ENCODE data around the gene PALLD. TPM values are rescaled to one million over a fixed set of nuclear protein-coding genes. Genes with fewer than 3 reads are reported as not detected.

Gene PALLD
- total RNA-seq, 1 donor from 2014 or later = 8.1 TPM

- DNase-seq (ENCODE audit: low read depth in 2 of 2) = no peak
Observed at GRCh38 chr4:168844353-168845049, 347.6 kb downstream of the PALLD start.

DNA sequence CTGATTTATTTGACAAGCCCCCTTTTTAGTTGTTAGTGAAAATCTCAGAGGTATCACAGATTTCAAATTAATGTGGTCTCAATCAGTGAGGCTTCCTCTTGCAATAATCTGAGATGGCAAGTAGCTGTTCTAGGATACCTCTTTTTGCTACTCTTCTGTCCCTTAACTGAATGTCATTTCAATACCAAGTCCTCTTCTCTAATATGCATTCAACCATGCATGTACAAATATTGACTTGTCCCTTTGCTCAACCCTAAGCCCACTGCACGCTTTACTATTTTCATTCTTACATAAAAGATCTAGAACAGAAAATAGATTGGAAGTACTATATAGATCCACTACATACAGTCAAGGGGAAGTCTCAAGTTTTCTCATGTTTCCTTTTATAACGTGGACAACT lies 349.0 kb downstream of the PALLD start:
- no peak for DNase-seq (ENCODE audit: low read depth in 2 of 2)

GRCh38 chr4:168846414-168846813 lies 349.6 kb downstream of the PALLD start:
- no peak for DNase-seq (ENCODE audit: low read depth in 2 of 2)

DNA sequence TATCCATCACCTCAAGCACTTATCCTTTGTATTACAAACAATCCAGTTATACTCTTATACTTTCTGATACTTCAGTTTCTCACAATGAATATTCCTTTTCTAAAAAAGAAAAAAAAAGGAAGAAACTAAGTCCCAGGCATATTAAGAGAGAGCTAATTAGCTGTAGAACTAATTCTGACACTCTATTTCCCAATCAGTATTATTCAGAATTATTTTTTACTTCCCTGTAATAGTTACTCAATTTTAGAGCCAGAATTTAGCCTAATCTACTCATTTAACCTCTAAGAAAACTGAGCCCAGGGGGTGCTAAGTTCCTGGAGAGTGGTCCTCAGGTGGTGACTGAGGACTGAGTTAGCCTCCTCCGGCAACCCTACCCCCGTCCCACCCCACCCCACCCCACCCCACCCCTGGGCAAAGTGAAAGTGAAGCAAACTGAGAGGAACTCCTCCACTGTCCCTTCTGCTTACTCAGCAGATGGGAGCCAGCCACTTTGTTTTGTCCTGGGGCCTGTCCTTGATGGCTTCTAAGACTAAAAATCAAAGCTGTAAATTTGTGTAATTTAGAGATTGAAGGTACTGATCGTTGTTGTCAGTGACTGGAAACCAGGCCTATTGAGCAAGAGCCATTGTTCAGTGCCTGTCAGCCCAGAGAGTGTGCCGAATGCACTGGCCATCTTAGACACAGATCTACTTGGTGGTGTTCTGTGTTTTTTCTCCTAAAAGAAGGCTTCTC lies 351.1 kb downstream of the PALLD start:
- peak; percentile 21 to 35 for DNase-seq (ENCODE audit: low read depth in 2 of 2)

DNA sequence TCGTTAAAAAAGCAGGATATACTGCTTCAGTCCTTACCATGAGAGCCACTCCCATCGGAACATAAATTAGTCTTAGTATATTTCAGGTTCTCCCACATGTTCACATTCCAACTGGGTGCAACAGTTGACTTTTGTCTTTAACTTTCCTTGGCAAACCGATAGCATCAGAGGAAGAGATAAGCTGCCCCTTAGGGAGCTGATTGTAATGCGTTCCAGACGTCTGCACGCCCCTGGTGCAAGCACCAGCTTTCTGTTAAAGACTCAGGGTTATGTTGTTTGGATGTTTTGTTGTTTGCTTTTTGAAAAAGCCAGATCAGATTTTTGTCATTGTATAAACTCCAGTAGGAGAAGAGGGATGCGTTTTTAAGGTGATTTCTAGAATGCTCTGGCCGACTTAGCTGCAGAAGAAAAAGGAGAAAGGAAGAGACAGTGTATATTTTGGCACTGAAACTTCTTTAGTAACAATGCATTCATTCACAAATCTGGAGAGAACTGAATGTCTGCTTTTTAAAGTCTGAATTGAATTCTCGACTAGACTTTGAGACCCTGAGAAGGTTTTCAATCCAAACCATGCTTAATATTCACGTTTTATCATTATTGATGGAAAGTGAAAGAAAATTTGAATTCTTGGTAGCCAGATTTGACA lies 352.3 kb downstream of the PALLD start:
- peak in 1 of 2 donors; percentile 29 for DNase-seq (ENCODE audit: low read depth in 2 of 2)

DNA sequence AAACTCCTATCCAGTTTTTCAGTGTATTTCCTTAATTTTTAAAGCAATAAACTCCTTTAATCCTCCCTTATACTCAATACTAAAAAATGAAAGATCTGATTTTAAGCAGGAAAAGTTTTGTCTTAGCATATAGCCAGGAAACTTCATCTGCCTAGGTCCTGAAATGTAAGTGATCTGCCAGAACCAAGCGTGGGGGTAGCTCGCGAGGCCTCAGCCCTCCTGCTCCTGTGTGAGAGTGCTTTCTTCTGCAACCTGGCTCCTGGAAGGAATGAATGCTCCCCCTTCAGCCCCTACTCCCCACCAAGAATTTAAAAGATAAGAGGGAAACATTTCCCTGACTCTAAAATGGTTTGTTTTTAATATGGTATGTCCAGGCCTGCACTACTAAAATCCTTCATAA lies 353.1 kb downstream of the PALLD start:
- no peak for DNase-seq (ENCODE audit: low read depth in 2 of 2)

DNA sequence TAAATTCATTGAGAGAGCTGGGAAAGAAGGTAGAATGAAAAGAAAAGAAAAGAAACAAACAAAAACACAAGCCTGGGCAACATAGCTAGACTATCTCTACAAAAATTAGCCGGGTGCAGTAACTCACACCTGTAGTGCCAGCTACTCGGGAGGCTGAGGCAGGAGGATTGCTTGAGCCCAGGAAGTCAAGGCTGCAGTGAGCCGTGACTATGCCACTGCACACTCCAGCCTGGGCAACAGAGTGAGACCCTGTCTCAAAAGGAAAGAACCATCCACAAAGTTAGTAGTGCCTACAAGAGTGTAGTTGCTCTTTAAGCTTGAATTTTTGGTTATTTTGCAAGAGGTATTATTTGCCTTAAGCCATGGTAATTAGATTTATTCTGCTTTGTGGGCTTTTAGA lies 355.5 kb downstream of the PALLD start:
- DNase-seq (ENCODE audit: low read depth in 2 of 2) = no peak

GRCh38 chr4:168852933-168853713 lies 356.3 kb downstream of the PALLD start:
- DNase-seq (ENCODE audit: low read depth in 2 of 2) = no peak

GRCh38 chr4:168853770-168854169 lies 356.9 kb downstream of the PALLD start:
- no peak for DNase-seq (ENCODE audit: low read depth in 2 of 2)

GRCh38 chr4:168854350-168854921 lies 357.6 kb downstream of the PALLD start:
- peak in 1 of 2 donors; percentile 43 for DNase-seq (ENCODE audit: low read depth in 2 of 2)

GRCh38 chr4:168856312-168856711 lies 359.5 kb downstream of the PALLD start:
- DNase-seq (ENCODE audit: low read depth in 2 of 2) = peak in 1 of 2 donors; percentile 65

- no peak for DNase-seq (ENCODE audit: low read depth in 2 of 2)
Observed at GRCh38 chr4:168857009-168857408, 360.2 kb downstream of the PALLD start.

GRCh38 chr4:168857546-168858314 lies 360.9 kb downstream of the PALLD start:
- DNase-seq (ENCODE audit: low read depth in 2 of 2) = peak; percentile 49 to 56

GRCh38 chr4:168859100-168859499 lies 362.2 kb downstream of the PALLD start:
- no peak for DNase-seq (ENCODE audit: low read depth in 2 of 2)

DNA sequence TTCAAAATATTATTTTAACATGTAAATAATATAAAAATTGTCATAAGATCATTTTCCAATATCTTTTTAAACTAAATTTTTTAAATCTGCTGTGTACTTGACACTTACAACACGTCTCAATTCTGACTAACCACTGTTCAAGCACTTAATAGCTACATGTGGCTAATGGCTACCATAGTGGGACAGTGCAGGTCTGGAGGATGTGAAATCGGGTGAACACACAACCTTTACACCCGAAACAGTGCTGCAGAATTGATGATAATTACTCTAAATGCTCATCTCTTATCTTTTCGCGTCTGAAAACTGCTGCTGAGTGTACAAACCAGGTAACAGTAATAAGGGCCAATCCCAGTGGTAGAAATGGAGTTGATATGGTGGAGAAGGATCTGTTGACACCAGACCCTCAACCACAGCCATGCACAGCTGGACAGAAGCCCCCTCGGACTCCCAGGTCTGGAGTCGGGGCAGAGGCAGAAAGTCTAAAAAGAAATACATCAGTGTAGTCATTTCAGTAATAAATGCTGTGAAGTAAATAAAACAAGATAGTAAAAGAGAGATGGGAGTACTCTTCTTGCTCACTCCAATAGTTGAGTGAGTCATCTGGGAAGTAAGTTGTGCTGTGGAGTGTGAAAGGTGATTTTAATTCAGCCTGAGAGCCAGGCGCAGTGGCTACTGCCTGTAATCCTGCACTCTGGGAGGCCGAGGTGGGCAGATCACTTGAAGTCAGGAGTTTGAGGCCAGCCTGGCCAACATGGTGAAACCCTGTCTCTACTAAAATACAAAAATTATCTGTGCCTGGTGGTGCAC lies 363.2 kb downstream of the PALLD start:
- no peak for DNase-seq (ENCODE audit: low read depth in 2 of 2)

GRCh38 chr4:168860827-168861226 lies 364.0 kb downstream of the PALLD start:
- DNase-seq (ENCODE audit: low read depth in 2 of 2) = no peak

- no peak for DNase-seq (ENCODE audit: low read depth in 2 of 2)
Observed at GRCh38 chr4:168863719-168864647, 367.1 kb downstream of the PALLD start.

GRCh38 chr4:168864821-168865541 lies 368.1 kb downstream of the PALLD start:
- DNase-seq (ENCODE audit: low read depth in 2 of 2) = no peak
